ENCODE results near the gene ZNF280B.
"Not testable (repeated sequence)": the region's sequence is repeated elsewhere in the genome, so short reads cannot be mapped to it uniquely, and the experiment has no call there.

The ZNF280B gene

DNA sequence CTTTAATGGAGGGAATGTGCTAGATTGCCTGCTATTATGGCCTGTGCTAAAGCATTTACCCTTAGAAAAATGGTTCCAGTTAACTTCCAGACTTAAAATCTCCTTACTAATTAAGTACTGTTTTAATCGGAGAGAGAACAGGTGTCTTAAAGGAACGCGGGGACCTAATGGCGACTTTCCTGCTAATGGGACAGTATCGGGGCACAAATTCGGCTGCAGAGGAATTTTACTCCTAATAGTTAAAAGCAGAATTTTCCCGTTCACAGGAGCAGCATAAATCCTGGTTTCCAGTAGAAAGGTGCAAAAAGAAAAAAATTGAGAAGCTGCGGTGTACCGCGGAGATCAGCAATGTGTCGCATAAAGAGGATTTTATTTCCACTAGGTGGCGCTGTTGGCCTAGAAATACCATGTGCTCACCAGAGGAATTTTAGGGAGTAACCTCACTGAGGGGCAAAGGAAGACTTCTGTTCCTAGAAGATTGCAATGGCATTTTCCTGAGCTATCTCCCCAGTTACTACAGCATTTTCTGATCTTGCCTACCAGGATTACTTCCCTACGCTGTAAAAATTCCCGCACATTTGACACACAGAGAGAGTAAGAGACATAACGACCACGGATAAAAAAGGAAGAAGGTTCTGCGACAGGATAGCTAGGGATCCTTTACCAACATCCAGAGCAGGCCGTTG is 44.5 kb downstream of the ZNF280B start:
- DNase-seq (ENCODE audit: low read depth in 2 of 2): no peak

DNA sequence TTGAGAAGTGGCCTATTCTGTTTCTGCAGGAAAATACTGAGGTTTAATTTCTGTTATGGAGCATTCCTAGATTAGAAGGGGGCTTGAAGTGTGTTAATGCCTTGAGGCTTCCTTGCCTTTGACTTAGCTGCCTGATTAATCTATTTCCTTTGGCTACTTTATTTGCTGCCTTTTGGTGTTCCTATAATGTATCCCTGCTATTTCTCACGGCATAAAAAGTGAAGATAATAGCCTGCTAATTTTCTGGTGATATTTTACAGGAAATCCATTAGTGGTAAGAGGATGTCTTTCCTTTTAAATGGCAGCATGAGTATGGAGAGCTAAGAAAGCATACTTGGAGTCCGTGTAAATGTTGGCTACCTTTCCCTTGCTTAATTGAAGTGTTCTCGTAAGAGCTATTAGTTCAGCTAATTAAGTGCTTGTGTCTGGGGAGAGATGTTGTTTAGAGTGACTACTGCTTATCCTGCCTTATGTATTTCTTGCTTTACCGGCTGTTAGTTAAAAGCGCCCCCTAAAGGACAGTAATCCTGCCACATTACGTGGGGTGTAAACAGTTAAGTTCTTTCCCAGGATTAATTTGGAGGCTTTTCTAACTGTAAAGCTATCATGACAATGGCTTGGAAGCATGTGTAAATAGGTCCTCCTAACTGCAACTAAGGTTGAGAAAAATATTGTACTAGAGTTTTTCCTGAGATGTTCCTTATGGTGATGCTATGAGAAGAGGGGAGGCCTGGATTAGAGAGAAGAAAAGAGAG is 45.6 kb downstream of the ZNF280B start:
- DNase-seq (ENCODE audit: low read depth in 2 of 2): no peak

DNA sequence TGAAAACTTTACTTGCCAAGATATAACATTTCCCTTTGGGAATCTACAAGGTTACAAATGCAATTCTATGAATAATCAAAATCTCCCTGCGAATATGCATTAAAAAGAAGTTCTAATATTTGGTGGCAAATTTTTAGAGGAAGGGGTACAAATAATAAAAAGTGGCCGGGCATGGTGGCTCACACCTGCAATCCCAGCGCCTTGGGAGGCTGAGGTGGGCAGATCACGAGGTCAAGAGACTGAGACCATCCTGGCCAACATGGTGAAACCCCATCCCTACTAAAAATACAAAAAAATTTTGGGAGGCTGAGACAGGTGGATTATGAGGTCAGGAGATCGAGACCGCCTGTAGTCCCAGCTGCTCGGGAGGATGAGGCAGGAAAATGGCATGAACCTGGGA is 47.0 kb downstream of the ZNF280B start:
- DNase-seq (ENCODE audit: low read depth in 2 of 2): no peak

DNA sequence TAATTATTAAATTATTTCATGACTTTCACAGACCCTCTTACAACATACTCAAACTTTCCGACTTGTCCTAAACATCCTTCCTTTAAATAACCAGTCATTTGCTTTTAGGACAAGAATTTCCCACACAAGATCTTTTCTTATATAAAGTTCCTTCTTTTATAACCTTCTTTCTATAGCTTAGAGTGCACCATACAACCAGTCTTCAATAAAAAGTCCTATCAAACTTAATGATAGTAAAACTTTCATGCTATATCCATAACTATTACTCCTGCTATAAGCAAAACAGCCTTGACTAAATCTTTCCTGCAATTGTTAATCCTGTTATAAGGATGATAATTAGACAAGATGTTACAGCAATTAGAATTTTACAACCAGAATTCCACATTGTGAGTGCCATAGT is 47.4 kb downstream of the ZNF280B start:
- no peak for DNase-seq (ENCODE audit: low read depth in 2 of 2)

DNA sequence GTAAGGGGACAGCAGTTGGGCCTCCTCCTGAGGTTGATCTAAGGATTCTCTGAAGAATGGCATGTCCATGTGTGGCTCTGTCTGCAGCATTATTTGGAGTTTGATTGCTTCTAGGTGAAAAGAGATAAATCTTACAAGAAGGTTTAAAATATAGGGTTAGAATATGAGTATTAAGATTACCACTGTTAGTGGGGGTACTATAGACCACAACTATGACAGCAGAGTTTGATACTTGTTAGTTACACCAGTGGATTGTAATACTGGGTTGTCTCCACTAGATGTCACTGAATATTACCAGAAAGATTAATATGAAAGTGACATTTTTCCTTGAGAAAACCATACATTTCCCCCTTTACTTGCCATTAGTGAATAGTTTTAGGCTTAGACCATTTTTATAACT is 47.9 kb downstream of the ZNF280B start:
- no peak for DNase-seq (ENCODE audit: low read depth in 2 of 2)

DNA sequence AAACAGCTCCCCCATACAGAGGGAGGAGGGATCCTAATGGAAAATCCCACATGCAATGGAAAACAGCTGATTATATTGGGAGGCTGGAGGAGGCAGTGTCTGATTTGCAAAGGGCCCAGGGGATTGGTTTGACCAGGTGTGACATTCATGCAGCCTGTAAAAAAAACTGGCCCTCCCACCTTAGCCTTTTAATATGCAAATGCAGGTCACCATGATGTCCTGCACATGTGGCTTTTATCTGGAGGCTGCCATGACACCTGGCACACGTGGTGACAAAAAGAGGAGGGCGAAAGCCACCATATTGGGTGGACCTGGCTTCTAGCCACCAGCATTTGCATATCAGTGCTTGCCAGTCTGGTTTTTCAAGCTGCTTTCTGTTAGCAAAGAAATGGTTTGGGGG is 48.5 kb downstream of the ZNF280B start:
- no peak for DNase-seq (ENCODE audit: low read depth in 2 of 2)

DNA sequence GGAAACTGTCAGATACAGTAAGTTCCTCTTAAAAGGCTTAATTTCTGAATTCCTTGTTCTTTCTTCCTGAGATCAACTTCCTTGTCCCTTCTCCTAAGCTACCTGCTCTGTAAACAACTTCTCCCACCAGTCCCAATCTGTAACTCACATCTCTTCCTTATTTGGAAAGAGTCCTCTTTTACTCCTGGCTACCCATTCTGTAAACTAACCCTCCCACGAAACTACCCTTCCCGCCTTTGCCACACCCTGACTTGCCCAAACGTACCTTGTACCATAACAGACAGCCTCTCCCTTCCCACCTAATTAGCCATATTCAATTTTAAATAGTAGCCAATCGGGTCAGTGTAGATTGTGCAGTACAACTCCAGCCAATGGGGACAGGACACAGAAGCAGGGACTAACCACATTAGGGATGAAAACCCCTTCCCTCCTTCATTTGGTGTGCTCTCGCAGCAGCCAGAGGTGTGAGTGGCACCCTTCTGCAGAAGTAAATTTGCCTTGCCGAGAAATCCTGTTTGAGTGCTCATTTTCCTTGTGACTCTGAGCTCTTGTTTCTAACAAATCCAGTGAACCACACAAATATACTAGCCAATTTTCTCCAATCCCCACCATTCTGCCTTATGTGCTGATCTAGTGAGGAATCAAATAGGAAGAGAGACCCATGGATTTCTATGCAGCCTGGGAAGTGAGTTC is 49.5 kb downstream of the ZNF280B start:
- DNase-seq (ENCODE audit: low read depth in 2 of 2): no peak

DNA sequence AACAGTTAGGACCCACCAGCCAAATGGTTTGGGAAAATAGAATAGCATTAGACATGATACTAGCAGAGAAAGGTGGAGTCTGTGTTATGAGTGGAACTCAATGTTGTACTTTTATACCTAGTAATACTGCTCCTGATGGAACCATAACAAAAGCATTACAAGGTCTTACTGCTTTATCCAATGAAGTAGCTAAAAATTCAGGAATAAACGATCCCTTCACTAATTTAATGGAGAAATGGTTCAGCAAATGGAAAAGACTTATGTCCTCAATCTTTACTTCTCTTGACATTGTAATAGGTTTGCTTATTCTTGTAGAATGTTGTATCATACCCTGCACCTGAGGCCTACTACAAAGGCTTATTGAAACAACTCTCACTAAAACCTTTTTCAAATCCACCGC is 50.2 kb downstream of the ZNF280B start:
- DNase-seq (ENCODE audit: low read depth in 2 of 2): no peak

DNA sequence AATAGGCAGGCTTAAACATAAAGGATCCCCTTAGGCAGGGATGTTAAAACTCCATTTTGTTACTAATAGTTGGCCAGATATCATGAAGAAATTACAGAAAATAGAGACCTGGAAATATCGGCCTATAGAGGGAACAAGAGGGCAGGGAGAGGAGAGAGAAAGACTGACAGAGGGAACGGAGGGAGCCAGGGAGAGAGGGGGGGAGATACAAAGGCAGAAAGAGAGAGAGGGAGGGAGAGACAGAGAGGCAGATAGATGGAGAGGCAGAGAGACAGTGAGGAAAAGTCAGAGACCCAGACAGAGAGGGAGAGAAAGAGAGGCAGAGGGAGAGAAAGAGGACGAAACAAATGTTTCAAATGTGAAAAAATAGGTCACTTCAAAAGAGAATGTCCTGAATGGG is 53.5 kb downstream of the ZNF280B start:
- no peak for DNase-seq (ENCODE audit: low read depth in 2 of 2)

DNA sequence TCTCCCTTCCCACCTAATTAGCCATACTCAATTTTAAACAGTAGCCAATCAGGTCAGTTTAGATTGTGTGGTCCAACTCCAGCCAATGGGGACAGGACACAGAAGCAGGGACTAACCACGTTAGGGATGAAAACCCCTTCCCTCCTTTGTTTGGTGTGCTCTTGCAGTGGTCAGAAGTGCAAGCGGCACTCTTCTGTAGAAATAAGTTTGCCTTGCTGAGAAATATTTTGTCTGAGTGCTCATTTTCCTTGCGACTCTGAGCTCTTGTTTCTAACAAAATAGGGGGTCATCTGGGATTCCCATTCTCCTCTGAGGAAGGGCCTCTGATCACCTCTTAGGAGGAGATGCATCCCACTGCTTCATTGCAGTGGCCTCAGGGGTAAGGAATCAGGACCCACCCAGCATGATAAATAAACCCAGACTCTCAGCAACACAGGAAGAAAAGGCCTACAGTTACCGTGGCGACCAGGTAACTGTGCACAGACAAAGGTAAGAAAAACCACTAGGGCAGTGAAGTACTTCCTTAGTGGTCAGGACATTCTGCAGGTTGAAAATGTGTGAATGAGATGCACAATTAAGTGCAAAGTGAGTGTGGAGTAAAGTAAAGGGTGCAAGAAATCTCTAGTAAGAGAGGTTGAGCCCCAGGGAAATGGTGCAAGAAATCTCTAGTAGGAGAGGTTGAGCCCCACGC is 55.4 kb downstream of the ZNF280B start:
- DNase-seq (ENCODE audit: low read depth in 2 of 2): no peak

DNA sequence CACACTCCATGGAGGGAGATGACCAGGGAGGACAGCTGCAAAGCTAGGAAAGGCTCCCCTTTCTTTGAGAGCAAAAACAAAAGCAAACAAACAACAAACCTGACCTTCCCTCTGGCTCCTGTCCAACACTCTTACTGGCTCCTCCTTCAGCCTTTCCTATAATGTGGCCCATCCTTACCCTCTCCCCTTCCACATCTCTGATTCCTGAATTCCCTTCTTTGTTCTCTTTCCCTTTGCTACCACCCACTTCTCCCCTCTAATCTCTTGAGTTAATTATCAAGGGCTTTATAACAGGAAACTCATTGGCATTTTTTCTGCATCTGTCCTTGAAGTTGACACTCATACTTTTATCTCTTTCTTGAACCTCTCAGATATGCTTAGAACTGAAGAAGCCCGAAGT is 56.3 kb downstream of the ZNF280B start:
- no peak for DNase-seq (ENCODE audit: low read depth in 2 of 2)

DNA sequence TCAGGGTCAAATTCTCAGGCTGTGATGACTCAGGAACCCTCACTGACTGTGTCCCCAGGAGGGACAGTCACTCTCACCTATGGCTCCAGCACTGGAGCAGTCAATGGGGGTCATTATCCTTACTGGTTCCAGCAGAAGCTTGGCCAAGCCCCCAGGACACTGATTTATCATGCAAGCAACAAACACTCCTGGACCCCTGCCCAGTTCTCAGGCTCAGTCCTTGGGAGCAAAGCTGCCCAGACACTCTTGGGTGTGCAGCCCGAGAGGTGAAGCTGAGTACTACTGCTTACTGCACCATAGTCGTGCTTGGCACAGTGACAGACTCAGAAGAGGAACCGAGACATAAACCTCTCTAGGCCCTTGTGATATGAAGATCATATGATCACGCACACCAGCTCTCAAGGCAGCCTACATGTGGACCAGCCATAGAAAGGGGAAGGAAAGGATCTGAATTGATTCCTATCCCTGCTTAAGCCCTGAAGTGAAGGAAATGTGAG is 58.2 kb downstream of the ZNF280B start:
- DNase-seq (ENCODE audit: low read depth in 2 of 2): no peak

DNA sequence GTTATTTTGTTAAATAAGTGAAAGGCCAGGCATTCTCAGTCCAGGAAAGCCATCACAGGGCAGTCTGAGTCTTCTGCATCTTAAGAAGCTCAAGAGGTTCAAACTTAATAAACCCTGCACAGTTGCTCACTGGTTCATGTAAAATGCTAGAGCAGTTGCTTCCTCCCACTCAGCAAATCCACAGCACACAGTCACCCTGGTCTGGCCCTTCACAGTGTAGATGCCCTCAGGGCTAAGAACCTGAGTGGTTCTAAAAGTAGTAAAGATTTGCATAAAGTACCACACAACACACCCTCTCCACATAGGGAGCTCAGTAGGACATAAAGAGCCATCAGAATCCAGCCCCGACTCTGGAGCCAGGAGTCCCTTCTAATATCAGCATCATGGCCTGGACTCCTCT is 58.7 kb downstream of the ZNF280B start:
- DNase-seq (ENCODE audit: low read depth in 2 of 2): no peak

DNA sequence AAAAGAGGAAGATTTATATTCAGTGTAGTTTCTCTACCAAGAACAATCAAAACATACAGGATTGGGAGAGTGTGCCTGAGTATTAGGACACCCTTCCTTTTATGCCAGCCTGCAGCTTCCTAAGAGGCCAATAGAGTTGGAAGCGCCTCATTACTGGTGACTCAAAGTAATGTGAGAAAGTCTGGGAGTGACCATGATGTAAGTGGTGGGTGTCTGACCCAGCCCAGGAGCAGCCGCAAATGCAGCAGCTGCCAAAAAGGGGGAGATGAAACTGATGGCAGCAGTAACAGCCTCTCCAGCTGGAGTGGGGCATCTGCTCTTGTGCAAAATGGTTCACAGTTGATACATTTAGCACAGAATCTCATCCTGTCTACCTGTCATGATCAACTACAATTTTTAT is 62.0 kb downstream of the ZNF280B start:
- DNase-seq (ENCODE audit: low read depth in 2 of 2): no peak

DNA sequence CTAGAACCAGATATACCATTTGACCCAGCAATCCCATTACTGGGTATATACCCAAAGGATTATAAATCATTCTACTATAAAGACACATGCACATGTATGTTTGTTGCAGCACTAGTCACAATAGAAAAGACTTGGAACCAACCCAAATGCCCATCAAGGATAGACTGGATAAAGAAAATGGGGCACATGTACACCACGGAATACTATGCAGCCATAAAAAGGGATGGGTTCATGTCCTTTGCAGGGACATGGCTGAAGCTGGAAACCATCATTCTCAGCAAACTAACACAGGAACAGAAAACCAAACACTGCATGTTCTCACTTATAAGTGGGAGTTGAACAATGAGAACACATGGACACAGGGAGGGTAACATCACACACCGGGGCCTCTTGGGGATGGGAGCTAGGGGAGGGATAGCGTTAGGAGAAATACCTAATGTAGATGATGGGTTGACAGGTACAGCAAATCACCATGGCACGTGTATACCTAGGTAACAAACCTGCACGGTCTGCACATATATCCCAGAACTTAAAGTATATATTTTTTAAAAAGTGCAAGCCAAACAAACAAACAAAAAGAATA is 64.4 kb downstream of the ZNF280B start:
- not testable (repeated sequence) for DNase-seq (ENCODE audit: low read depth in 2 of 2)

DNA sequence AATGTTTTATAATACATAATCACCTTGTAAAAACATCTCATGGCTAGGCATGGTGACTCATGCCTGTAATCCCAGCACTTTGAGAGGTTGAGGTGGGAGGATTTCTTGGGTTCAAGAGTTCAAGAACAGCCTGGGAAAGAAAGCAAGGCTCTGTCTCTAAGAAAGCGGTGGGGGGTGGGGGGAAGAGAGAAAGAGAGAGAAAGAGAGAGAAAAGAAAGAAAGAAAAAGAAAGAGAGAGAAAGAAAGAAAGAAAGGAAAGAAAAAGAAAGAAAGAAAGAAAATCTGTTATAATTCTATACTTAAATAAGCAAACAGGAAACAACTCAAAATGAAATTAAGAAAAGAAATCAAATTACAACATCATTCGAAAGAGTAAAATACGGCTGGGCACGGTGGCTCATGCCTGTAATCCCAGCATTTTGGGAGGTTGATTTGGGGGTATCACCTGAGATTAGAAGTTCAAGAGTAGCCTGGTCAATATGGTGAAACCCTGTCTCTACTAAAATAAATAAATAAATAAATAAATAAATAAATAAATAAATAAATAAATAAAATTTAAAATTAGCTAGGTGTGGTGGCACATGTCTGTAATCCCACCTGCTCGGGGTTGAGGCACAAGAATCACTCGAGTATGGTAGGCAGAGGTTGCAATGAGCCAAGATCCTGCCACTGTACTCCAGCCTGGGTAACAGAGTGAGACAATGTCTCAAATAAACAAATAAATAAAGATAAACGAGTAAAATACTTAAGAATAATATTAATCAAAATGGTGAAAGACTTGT is 65.4 kb downstream of the ZNF280B start:
- DNase-seq (ENCODE audit: low read depth in 2 of 2): no peak

DNA sequence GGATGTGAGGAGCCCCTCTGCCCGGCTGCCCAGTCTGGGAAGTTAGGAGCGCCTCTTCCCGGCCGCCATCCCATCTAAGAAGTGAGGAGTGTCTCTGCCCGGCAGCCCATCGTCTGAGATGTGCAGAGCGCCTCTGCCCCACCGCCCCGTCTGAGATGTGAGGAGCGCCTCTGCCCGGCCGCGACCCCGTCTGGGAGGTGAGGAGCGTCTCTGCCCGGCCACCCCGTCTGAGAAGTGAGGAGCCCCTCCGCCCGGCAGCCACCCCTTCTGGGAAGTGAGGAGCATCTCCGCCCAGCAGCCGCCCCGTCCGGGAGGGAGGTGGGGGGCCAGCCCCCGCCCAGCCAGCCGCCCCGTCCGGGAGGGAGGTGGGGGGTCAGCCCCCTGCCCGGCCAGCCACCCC is 66.9 kb downstream of the ZNF280B start:
- not testable (repeated sequence) for DNase-seq (ENCODE audit: low read depth in 2 of 2)

DNA sequence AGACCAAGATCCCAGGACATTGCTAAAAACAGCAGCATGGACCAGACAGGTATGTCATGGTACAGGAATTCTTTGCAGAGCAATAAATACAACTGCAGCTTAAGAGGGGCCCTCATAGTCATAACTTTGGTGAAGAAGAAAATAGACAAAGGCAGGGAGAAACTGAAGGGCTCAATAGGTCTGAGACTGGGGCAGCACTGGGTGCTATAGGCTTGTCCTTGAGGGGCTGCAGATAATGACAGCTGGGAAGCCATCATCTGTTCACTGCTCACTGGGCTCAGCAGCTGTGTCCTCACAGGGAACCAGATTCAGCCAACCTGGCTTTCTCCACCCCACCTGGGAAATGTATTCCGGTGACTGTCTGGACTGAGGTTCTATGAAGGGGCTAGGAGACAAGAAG is 68.4 kb downstream of the ZNF280B start:
- DNase-seq (ENCODE audit: low read depth in 2 of 2): no peak

All from stimulated activated CD8-positive, alpha-beta memory T cell treated with anti-CD3 and anti-CD28 coated beads, Interleukin-15, amount 100 ng/mL, for 4 hours (primary cell).